HL-60/S4 treated with retinoic acid at 250 ng/mL for 4 days and 3 days (cell line): ENCODE results near the gene CUX1.
"Not testable (repeated sequence)": the region's sequence is repeated elsewhere in the genome, so short reads cannot be mapped to it uniquely, and the experiment has no call there.

ENCODE experiments used
- in situ Hi-C: fragments of 300-500 bp; cut with MboI; formaldehyde crosslinking; loops from 2 replicates; pipeline ENCODE4 v1.7.0; 2022; ENCODE audit warnings: low sequenced_read_pairs

The CUX1 gene

DNA sequence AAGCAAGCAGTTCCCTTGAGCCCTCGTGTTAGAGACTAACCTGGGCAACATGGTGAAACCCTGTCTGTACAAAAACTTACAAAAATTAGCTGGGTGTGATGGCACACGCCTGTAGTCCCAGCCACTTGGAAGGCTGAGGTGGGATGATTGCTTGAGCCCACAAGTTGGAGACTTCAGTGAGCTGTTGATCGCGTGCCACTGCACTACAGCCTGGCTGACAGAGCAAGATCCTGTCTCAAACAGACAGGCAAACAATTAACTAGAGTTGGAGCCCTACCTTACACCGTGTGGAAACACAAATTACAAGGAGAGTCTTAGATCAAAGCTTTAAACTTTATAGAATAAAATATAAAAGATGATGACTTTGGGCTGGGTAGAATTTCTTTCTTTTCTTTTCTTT lies 219.5 kb downstream of the CUX1 start:
- in situ Hi-C loops = no loop called here

- in situ Hi-C loops = no loop called here
Measured at GRCh38 chr7:102039706-102040105, 222.3 kb downstream of the CUX1 start.

DNA sequence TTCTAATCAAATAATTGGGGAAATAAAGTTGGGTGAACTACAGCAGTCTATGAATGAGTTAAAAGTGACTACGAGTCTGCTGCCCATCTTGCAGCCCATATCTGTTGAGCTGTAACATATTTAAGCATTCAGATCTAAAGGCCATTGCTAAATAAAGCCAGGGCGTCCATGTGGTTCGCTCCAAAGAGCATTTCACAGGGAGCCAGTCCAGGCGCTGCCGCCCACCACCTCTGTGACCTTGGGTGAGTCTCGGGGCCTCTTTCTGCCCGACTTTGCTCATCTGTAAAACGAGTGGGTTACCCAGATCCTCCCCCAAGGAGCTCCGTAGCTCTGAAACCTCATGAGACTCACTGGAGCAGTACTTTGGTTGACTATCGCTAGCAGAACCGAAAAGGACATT lies 223.1 kb downstream of the CUX1 start:
- in situ Hi-C loops = no loop called here

DNA sequence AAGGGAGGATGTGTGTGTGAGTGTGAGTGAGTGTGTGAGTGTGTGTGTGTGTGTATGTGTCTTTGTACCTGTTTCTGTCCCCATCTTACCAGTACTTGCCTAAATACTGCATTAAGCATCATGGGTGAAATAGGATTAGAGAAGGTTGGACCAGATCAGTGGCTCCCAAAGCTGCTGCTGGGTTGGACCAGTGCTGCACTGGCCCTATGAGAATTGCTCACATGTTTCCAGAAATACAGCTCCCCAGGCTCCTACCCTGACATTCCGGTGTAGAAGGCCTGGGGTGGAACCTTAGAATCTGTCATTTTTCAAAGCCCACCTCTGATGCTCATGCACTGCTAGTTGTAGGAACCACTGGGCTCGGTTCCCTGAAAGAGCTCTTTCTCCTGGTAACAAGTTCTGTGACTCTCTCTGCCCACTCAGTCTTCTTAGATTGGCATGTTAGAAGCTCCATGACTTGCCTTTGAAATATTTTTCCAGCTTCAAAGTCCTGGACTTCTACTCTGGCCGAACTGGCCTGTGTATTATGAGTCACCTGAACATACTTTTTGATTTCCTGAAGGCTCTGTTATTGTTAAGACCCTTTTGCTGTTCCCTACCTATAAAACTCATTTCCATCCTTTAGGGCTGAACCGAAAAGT lies 224.7 kb downstream of the CUX1 start:
- in situ Hi-C loops = no loop called here

- in situ Hi-C loops = not testable (repeated sequence)
Measured at GRCh38 chr7:102042796-102043195, 225.4 kb downstream of the CUX1 start.

DNA sequence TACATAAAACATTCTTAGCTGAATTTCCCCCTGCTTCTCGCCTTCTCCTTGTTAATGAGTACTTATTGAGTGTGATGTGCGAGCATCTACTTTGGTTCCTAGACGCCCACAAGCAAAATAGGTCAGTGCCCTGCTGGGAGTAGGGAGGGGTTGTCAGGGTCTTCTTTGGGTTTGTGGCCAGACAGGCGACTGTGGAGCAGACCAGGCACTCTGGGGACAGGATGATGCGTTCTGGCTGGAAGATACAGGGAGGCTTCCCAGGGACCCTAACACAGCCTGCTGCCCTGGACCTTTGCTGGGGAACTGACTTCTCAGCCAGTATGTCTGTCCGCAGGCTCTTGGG lies 227.2 kb downstream of the CUX1 start:
- in situ Hi-C loops = no loop called here

GRCh38 chr7:102044984-102045673 lies 227.7 kb downstream of the CUX1 start:
- in situ Hi-C loops = no loop called here

DNA sequence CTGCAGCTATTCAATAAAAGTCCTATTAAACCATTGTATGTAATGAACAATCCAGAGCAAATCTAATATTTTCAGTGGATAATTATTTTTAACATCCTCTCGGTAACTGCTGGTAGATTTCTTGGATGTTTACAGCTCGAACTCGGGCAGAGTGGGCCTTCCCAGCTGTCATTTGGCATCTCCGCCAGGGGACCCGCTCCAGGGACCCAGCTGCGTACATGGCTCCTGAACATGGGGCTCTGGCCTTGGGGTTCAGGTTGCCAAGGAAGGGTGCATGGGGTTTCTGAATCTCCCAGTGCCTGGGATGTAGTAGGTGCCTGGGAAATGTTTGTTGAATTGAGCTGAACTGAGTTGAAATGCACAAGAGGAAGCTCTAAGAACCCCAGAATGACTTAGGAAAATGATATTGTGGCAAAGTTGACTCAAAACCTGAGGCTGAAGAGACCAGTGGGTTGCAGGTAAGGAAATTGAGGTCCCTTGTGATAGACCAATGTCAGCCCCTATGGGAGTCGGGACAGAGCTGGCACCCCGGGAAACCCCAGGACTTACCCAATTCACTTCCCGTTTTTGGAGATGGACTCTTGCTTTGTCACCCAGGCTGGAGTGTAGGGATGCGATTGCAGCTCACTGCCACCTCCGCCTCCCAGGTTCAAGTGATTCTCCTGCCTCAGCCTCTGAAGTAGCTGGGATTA lies 228.4 kb downstream of the CUX1 start:
- in situ Hi-C loops = no loop called here

GRCh38 chr7:102046373-102047117 lies 229.1 kb downstream of the CUX1 start:
- in situ Hi-C loops = no loop called here

DNA sequence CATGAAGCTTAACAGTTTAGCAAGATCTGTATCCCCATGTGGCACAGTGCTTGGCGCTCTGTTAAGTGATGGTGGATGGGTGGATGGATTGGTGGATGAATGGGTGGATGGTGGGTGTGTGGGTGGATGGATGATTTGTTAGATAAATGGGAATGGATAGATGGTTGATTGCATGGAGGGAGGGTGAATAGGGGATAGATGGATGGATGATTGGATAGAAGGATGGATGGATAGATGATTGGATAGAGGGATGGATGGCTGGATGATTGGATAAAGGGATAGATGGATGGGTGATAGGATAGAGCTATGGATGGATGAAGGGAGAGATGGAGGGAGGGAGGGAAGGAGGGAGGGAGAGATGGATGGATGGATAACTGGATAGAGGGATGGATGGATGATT lies 229.7 kb downstream of the CUX1 start:
- in situ Hi-C loops = no loop called here

GRCh38 chr7:102049765-102050164 lies 232.3 kb downstream of the CUX1 start:
- in situ Hi-C loops = no loop called here

- in situ Hi-C loops = no loop called here
Measured at GRCh38 chr7:102050864-102051460, 233.5 kb downstream of the CUX1 start.

- in situ Hi-C loops = not testable (repeated sequence)
Measured at GRCh38 chr7:102051736-102052135, 234.3 kb downstream of the CUX1 start.

- in situ Hi-C loops = no loop called here
Measured at GRCh38 chr7:102054158-102054557, 236.7 kb downstream of the CUX1 start.

GRCh38 chr7:102055181-102055976 lies 238.0 kb downstream of the CUX1 start:
- in situ Hi-C loops = no loop called here

DNA sequence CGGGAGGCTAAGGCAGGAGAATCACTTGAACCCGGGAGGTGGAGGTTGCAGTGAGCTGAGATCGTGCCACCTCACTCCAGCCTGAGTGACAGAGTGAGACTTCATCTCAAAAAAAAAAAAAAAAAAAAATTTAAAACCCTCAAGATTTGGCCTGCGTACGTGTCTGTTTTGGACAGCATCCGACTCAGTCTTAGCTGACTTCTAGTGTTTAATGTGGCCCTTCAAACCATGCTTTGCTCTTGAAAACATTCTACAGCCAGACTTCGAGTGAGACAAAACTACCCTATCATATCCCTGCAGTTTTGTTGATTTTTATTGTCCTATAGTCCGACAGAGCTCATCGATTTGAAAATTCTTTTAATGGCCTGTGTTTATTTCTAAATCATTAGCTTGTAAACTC lies 242.1 kb downstream of the CUX1 start:
- in situ Hi-C loops = no loop called here

- in situ Hi-C loops = no loop called here
Measured at GRCh38 chr7:102061354-102061945, 244.0 kb downstream of the CUX1 start.

DNA sequence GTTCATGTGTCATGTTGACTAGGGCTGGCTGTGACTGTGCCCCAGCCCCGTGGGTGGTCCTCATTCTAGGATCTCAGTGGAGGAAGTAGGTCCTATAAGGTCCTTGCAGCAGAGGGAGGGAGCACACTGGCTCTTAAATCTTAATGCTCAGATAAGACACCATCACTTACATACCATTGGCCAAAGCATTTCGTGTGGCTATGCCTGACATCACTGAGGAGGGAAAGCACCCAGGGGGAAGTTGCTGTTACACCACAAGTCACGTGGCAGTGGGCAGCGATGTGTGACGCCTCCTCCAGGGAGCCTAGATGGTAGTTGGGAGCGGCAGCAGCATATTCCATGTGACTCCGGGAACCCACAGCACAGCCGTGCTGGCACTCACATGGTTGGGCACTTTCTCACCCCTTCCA lies 244.6 kb downstream of the CUX1 start:
- in situ Hi-C loops = no loop called here

- in situ Hi-C loops = no loop called here
Measured at GRCh38 chr7:102063690-102064180, 246.3 kb downstream of the CUX1 start.
